SW 1271 (cell line): Measurements from ENCODE around the gene DUSP15.
"Not testable (repeated sequence)": the region's sequence is repeated elsewhere in the genome, so short reads cannot be mapped to it uniquely, and the experiment has no call there.

Experiments used
- DNase-seq, 2 experiments: peaks; one replicate each; lab custom pipeline; 2025; lab: John Stamatoyannopoulos, UW

Gene DUSP15

DNA sequence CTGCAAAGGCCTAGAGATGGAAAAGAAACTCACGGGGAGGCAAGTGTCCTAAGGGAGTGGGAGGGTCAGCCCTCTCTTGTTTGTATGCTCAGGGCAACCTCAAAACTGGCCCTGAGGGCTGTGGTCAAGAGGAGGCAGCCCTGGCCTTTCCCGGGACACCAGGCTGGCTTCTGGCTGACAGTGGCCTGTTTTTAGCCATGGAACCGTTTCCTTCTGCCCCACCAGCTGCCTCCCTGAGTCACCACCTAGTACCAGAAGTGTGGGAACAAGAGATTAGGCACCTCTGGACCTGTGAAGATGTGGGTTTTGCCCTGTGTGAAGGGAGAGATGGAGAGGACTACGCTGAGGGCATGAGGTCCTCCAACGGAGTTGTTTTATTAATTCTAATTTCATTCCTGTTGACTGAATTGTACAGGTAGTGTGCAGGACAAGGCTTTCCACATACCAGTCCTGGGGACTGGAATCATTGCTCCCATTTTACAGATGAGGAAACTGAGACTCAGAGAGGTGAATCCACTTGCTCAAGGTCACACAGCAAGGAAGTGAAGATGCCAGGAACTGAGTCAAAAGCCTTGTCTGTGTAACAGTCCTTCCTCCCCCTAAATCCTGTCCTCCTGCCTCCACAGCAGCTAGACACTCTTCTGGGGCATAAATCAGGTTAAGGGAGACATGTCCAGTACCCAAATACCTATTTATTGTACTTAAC lies 30.4 kb downstream of the DUSP15 start:
- no peak for DNase-seq

DNA sequence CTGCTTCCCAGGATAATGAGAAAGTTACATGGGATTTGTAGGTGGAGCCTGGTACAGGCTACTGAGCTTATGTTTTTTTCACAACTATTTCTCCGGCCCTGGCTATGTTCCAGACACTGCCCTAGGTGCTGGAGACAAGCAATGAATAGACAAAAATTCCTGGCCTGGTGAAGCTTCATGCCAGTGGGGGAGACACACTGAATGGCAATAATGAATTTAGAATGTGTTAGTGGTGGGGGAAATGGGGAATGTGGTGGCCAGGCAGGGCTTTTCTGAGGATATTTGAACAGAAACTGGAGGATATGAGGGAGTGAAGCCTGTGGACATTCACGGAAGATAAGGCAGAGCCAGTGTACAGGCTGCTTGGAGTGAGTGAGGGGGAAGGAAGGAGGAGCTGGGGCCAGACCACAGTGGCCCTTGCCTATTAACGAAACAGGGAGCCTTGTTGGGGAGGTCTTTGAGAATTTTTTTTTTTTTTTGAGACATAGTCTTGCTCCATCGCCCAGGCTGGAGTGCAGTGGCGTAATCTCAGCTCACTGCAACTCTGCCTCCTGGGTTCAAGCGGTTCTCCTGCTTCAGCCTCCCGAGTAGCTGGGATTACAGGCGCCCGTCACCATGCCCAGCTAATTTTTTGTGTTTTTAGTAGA lies 31.6 kb downstream of the DUSP15 start:
- no peak for DNase-seq

DNA sequence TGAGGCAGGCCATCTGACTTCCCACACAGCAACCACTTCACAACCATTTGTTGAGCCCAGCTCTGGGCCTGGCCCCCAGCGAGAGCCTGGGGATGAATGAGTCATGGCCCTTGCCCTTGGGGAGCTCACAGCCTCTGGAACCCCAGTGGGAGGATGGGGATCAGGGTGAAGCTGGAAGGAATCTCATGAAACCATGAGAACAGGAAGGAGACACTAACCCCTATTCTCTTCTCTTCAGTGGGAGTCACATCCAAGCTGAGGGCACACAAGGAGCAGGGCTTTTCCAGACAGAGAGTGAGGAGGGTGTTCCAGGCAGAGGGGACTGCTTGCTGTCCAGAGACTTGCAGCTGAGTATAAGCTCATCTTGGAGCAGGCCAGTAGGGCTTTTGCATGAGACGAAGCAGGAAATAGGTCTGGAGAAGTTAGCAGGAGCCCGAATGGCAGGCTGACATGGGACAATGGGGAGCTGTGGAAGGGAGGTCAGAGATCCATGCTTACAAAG lies 32.4 kb downstream of the DUSP15 start:
- no peak for DNase-seq

DNA sequence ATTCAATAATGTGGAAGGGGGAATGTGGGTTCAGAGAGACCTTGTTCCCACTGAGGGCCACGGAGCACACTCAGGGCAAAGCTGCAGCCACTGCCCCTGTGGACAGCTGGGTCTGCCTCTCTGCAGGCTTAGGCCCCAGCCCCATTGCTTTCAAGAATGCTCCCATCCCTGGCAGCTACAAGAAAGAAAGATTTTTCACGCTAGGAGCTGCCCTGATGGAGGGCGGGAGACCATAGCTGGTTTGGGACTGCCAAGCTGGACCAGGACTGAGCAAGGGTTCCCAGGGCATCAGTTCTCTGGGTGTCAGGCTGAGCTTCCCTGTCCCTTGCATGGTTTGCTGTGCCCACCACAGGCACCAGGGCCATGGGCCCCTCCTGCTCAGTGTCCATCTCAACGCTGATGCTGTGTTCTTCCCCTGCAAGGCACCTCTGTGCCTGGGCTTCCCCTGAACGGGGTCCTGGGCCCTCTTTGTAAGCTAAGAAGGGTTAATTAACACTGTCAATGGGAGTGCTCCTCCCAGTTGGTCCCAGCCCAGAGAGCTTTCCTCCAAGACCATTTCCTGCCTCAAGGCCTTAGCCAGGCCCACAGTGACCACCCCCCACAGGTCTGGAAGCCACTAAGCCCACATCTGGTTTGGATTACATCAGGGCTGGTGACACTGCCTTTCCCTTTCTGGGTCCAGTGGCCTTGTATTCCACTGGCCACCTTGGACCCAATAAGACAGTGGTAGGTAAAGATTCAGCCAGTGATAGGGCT lies 33.3 kb downstream of the DUSP15 start:
- DNase-seq = no peak

DNA sequence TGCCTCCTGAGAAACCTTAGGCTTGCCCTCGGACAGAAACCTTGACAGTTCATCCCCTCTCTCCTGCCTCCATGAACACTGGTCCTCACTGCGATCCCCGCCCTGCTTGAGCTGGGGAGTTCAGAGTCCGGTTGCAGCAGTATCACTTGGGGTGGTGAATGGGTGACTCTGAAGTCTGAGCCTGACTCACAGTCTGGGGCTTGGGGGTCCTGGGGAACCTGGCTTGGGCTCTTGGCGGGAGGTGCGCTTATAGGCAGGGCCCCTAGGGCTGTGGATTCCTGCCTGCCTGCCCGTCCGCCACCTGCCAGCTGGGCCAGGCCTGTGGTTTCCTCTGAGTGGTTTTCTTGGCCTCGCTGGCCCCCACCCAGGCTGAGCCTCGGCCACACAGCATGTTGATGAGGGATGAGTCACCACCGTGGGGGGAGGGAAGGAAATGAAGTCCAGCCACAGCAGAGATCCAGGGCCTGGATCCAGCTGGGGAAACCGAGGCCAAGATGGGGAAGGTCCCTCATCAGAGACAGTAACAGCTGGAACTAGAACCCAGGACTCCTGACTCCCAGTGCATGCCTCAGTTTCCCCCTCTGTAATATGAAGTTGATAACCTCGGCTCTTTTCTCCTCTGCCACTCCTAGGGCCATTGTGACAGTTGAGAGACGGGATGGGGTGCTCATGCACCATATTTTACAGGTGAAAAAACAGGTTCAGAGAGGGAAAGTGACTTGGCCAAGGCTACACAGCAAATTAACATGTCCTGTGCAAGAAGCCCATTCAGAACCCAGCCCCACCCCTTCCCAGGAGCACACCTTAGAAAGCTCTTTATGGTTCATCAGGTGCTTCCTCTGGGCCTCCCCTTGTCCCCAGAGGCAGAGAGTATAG lies 34.1 kb downstream of the DUSP15 start:
- peak; percentile 85 to 93 for DNase-seq

DNA sequence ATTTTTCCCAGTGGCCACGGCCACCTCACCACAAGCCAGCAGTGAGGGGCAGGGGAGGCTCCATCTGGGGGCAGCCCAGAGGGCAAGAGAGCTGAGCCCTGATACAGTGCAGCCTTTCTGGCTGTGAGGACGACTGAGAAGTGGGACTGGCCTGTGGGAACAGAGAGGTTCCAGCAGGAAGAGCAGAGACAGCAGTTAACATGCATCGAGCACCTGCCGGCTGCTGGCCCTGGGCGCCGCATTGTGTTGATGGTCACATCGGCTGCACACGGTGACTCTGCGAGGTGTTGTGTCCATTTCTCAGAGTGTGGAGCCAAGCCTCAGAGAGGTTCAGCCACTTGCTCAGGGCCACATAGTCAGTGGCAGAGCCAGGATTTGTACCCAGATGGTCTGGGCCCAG lies 34.8 kb downstream of the DUSP15 start:
- DNase-seq = no peak

DNA sequence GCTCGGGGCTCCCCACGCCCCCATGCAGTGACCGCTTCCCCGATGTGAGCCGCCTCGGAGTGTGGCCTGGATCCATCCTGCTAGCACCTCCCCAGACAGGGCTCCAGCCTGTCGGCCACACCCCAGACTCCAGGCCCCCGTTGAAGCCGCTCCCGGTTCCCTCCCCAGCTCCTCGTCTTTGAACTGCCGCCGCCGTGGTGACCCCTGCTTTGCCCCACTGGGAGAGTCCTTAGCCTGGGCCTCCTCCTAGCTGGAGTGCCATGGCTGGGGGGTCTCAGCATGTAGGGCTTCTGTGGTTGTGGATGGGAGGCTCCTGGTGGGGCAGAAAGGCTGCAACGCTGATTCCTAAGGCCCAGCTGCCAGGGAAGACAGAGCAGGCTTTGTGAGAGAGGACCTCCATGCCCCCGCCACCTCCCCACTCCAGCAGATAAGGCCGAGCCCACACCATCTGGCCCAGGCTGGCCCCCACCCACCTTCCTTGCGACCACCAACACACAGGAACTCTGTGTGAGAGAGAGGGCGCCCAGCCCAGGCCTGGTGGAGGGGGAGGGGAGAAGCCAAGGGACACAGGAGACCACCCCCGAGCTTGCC lies 36.3 kb downstream of the DUSP15 start:
- DNase-seq = no peak

DNA sequence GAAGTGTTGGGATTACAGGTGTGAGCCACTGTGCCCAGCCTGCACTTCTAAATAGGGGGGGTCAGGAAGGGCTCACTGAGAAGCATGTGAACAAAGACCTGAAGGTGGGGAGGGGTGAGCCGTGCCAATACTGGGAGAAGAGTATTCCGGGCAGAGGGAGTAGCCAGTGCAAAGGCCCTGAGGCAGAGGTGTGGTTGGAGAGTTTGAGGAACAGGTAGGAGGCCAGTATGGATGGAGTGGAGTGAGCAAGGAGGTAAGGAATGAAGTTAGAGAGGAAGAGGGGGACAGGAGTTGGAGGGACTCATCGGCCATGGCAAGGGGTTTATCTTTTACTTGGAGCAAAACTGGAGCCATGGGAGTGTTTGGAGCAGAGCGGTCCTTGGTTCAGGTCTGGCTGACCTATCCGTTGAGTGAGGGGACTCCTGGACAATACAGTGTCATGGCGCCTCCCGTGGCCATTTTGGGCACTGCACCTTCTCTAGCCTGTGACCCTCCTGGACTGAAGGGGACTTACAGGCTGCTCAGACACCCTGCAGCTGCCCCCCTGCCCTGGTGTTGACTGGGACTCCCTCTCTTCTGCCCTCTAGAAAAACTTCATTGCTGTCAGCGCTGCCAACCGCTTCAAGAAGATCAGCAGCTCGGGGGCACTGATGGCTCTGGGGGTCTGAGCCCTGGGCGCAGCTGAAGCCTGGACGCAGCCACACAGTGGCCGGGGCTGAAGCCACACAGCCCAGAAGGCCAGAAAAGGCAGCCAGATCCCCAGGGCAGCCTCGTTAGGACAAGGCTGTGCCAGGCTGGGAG lies 37.0 kb downstream of the DUSP15 start:
- DNase-seq = peak in 1 of 2 experiments; percentile 44

DNA sequence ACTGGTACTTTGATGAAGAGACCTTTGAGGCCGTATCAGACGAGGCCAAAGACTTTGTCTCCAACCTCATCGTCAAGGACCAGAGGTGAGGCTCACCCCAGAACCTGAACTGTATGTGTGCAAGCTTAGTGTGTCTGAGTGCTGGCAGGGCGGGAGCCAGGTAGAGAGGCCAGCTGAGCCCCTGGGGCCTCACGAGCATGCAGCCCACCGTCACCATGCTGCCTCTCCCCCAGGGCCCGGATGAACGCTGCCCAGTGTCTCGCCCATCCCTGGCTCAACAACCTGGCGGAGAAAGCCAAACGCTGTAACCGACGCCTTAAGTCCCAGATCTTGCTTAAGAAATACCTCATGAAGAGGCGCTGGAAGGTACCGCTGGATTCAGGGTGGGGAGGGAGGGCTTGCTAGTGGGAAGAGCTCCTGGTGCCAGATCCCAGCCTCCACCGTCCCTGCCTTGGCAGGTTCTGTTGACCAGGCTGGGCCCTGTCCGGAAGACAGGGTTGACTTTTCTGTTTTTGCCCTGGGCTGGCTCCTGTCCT lies 38.5 kb downstream of the DUSP15 start:
- no peak for DNase-seq

DNA sequence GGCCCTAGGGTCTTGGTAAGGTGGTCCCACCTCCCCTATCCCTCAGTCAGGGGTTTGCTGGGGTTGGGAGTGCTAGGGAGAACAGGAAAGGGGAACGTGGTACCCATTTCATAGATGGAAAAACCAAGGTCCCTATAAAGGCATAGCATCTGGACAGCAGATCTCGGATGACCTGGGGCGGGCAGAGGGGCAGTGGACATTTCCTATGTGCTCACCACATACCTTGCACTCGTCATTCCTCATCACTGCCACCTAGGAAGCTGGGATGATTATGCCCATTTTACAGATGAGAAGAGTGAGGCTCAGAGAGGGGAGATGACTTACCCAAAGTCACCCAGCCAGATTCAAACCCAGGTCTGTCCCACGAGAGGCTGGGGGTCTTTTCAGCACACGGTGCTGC lies 39.1 kb downstream of the DUSP15 start:
- no peak for DNase-seq

DNA sequence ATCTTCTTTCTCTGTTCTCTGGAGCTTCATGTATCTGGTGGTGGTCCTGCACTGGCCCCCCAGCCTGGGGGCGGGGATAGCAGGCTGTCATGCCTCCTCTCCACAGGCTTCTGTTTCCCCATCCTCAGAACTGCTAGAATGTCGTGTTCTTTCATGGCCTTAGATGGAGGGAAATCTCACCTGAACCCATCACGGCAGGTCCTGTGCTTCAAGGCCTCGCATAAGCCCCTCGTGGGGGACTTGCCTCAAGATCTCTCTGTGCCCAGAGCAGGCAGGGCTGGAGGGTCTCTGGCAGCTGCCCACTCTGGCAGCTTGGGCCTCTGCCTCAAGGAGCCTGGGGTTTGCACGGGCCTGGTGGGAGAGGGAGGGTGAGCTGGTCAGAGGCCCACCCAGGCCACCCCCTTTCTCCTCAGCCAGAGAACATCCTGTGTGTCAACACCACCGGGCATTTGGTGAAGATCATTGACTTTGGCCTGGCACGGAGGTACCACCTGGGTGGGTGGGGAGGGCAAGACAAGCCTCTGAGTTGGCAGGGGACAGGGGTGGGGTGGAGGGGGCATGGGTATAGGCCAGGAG lies 39.8 kb downstream of the DUSP15 start:
- DNase-seq = no peak

DNA sequence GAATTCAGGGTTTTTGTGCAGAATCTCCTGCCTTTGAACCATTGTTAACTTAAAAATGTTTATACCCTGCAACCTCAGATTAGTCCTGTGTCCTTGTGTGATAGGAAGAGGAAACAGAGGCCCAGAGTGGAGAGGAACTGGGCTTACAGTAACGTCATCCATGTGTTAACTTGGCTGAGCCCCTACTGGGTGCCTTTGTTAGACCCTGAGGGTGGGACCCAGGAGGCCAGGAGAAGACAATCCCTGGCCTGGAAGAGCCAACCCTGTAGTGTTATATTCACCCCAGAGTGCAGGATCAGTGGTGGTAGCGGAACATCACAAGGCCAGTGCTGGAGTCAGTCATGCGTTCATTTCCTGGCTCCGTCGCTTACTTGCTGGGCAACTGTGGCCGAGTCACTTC lies 40.6 kb downstream of the DUSP15 start:
- no peak for DNase-seq

DNA sequence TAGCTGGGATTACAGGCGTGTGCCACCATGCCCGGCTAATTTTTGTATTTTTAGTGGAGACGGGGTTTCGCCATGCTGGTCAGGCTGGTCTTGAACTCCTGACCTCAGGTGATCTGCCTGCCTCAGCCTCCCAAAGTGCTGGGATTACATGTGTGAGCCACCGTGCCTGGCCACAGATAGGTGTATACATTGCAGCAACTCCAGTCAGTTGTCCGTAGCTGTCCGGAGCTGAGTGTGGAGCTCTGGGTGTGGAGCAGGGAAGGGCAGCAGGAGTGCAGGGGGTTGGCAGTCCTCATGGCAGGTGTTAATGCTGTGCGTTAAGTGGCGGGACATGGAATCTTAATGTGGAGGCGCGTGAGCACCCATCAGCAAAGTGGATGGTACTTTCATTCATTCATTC lies 42.3 kb downstream of the DUSP15 start:
- not testable (repeated sequence) for DNase-seq

DNA sequence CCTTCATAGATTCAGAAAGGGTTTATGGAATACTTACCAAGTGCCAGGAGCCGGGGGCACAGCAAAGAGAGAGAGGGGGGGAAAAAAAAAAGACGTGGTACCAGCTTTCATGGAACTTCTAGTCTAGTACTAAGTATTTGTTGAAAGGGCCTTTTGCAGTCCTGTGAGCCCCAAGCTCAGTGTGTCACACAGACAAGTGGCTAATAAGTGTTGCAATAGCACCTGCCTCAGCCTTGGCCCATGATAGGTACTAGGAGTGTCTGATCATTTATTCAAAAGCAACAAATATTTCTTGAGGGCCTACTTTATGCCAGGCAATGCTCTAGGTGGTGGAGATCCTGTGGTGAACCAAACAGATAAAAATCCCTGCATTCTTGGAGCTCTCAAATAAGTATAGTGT lies 43.3 kb downstream of the DUSP15 start:
- DNase-seq = no peak

DNA sequence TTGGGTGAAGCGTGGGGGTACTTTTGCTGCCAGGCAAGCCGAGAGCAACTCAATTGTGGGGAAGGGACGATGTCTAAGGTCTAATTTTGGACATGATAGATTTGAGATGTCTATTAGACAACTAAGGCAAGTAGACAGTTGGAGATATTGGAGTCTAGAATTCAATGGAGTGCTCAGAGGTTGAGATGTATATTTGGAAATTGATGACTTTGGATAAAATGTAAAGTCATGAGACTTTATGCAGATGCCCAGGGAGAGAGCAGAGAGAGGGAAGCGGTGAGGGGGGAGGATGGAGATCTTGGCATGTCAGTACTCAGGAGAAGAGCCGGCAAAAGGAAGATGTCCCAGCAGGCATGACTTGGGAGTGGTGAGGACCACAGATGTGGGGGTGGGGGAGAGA lies 44.3 kb downstream of the DUSP15 start:
- no peak for DNase-seq

DNA sequence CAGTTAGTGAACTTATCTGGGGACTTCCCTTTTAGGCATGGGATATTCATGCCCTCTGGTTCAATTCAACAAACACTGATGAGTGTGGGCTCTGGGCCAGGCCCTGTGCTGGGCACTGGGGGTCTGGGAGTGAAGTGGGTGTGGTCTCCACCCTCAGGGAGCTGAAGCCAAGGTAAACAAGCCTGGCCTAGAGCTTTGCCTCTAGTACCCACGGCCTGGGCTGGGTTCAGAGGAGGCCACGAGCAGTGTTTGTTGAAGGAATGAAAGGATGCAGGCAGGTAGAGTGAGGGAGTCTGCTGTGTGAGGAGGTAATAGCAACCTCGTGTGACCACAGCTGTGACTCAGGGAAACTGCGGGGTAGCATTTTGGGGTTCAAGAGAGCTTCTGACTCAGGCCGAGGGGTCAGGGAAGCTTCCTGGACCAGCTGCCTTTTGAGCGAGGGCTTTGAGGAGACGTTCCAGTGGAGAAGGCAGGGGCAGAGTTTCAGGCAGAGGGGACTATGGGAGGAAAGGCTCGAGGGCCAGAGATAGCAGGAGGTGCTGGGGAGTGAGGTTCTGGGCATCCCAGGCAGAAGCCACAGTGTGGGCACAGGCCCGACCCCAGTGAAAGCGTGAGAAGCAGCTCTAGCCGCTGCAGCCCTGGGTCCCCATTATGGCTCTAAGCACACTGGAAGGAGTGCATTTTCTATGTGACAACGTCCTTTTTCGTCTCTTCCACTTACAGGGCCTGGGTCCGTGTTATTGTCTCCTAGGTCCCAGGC lies 45.6 kb downstream of the DUSP15 start:
- no peak for DNase-seq

DNA sequence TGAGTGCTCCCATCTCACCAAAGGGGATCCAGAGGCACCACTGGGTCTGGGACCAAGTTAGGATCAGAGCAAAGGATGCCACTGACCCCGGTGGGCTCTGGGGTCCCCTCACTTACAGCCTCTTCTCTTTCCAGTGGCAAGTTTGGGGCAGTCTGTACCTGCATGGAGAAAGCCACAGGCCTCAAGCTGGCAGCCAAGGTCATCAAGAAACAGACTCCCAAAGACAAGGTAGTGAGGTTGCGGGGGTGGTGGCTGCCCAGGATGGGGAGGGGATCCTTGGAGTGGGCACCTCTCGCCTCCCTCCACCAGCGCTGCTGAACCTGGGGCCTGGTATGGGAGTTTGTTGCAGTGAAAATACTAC lies 46.2 kb downstream of the DUSP15 start:
- DNase-seq = no peak

DNA sequence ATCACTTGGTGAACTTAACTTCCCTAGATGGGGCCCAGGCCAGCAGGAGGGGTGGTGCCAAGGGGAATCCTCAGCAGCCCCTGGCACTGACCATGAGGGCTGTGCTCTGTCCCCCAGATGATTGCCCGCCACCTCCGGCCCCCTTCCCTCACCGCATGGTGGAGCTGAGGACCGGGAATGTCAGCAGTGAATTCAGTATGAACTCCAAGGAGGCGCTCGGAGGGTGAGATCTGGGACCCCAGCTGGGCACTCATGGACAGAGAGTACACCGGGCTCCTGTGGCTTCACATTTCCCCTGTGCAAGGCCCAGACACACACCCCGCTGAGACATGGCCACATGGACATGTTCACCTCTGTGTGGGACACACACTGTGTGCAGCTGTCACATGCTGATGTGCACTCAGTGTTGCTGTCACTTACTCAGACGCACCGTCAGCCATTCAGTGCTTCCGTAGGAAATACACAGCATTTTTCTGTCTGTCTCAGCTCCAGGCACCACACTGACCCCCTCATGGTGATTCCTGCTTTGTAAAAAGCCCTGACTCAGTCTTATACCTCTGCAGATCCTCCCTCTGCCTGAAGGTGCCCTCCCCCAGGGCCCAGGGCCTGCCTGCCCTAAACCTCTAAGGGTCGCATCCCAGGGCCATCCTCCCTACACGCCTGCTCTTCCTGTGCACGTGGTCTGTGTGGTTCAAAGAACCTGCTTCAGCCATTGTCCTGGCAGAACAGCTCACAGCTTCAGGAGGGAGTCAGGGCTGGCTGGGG lies 46.8 kb downstream of the DUSP15 start:
- no peak for DNase-seq
